Measurements from ENCODE around the gene SEC31B. TPM values are rescaled to one million over a fixed set of nuclear protein-coding genes. Genes with fewer than 3 reads are reported as not detected.
A peak's percentile ranks its signal among the peaks of the same experiment; 100 is the strongest.

The SEC31B gene
- total RNA-seq, 8 experiments from 2014 or later, result 3.0 to 24.0 (median 6.4) TPM

- in situ Hi-C loops (cut with MboI; ENCODE audit: low pct_unique_long_range_greater_than_20kb in 2 of 9, low sequenced_read_pairs in 9 of 9, unreplicated experiment in 9 of 9), result no loop called here
- H3K4me3 ChIP-seq, result no peak overlapping the region
- H3K4me1 ChIP-seq (replicated peaks in 1 of 2), result peaks cover 16% of the 10 kb centered on the region in 2 donors
- no peak for ATAC-seq (replicated peaks in 6 of 8)
- no peak overlapping the region for H3K27ac ChIP-seq
- 0 to 93% (median 39%) methylated on average over 1 to 8 of the region's 8 CpGs; no CpG with 5 or more reads in 2 of the 10 experiments for WGBS, 10 experiments
These were observed 34.3 kb downstream of the SEC31B start for GRCh38 chr10:100485366-100485765.

- H3K4me1 ChIP-seq (replicated peaks in 1 of 2), result peaks cover 16% of the 10 kb centered on the region in 2 donors
- no peak for ATAC-seq (replicated peaks in 6 of 8)
- in situ Hi-C loops (cut with MboI; ENCODE audit: low pct_unique_long_range_greater_than_20kb in 2 of 9, low sequenced_read_pairs in 9 of 9, unreplicated experiment in 9 of 9), result no loop called here
- no peak overlapping the region for H3K27ac ChIP-seq
- 20 to 100% (median 67%) methylated on average over 1 to 4 of the region's 5 CpGs; no CpG with 5 or more reads in 1 of the 10 experiments for WGBS, 10 experiments
- H3K4me3 ChIP-seq, result no peak overlapping the region
These were observed 35.6 kb downstream of the SEC31B start for GRCh38 chr10:100483876-100484666.

- ATAC-seq (replicated peaks in 6 of 8), result peak in 6 of 8 experiments; percentile 1 to 11 (median 7)
- Histone ChIP-seq H3K27ac (no peak overlapping the region), H3K4me3 (peak overlapping the region in 4 of 5 donors; percentile 30 to 36 (median 34)), H3K4me1 (replicated peaks in 1 of 2) (peaks cover 16% of the 10 kb centered on the region in 2 donors)
- in situ Hi-C loops (cut with MboI; ENCODE audit: low pct_unique_long_range_greater_than_20kb in 2 of 9, low sequenced_read_pairs in 9 of 9, unreplicated experiment in 9 of 9), result no loop called here
- 14 to 42% (median 29%) methylated on average over 2 to 5 of the region's 5 CpGs; no CpG with 5 or more reads in 6 of the 10 experiments for WGBS, 10 experiments
These were observed 36.9 kb downstream of the SEC31B start for GRCh38 chr10:100482834-100483185.

GRCh38 chr10:100482181-100482833, 37.4 kb downstream of the SEC31B start:
- in situ Hi-C loops (cut with MboI; ENCODE audit: low pct_unique_long_range_greater_than_20kb in 2 of 9, low sequenced_read_pairs in 9 of 9, unreplicated experiment in 9 of 9), result no loop called here
- H3K4me1 ChIP-seq (replicated peaks in 1 of 2), result peaks cover 16% of the 10 kb centered on the region in 2 donors
- 0 to 3% (median 1%) methylated on average over 6 to 23 of the region's 59 CpGs; no CpG with 5 or more reads in 7 of the 10 experiments for WGBS, 10 experiments
- H3K27ac ChIP-seq, result no peak overlapping the region
- H3K4me3 ChIP-seq, result peak overlapping the region; percentile 25 to 36 (median 33)
- ATAC-seq (replicated peaks in 6 of 8), result peak; percentile 75 to 89 (median 86)

GRCh38 chr10:100481462-100482081, 38.1 kb downstream of the SEC31B start:
- Histone ChIP-seq H3K4me3 (peak overlapping the region; percentile 24 to 36 (median 33)), H3K4me1 (replicated peaks in 1 of 2) (peaks cover 16% of the 10 kb centered on the region in 2 donors), H3K27ac (no peak overlapping the region)
- ATAC-seq (replicated peaks in 6 of 8), result peak; percentile 82 to 93 (median 86)
- in situ Hi-C loops (cut with MboI; ENCODE audit: low pct_unique_long_range_greater_than_20kb in 2 of 9, low sequenced_read_pairs in 9 of 9, unreplicated experiment in 9 of 9), result no loop called here
- 0 to 19% (median 0%) methylated on average over 1 to 8 of the region's 19 CpGs; no CpG with 5 or more reads in 2 of the 10 experiments for WGBS, 10 experiments

- Histone ChIP-seq H3K27ac (no peak overlapping the region), H3K4me3 (no peak overlapping the region), H3K4me1 (replicated peaks in 1 of 2) (peaks cover 3 to 7% of the 10 kb centered on the region in 2 donors)
- 0 to 43% (median 30%) methylated on average over 1 to 2 of the region's 2 CpGs; no CpG with 5 or more reads in 2 of the 10 experiments for WGBS, 10 experiments
- in situ Hi-C loops (cut with MboI; ENCODE audit: low pct_unique_long_range_greater_than_20kb in 2 of 9, low sequenced_read_pairs in 9 of 9, unreplicated experiment in 9 of 9), result no loop called here
- ATAC-seq (replicated peaks in 6 of 8), result no peak
These were observed 39.7 kb downstream of the SEC31B start for GRCh38 chr10:100480002-100480401.

- ATAC-seq (replicated peaks in 6 of 8), result no peak
- H3K27ac ChIP-seq, result no peak overlapping the region
- H3K4me1 ChIP-seq (replicated peaks in 1 of 2), result peaks cover 2 to 6% of the 10 kb centered on the region in 2 donors
- in situ Hi-C loops (cut with MboI; ENCODE audit: low pct_unique_long_range_greater_than_20kb in 2 of 9, low sequenced_read_pairs in 9 of 9, unreplicated experiment in 9 of 9), result no loop called here
- no peak overlapping the region for H3K4me3 ChIP-seq
- WGBS, 10 experiments, result 0 to 83% (median 38%) methylated on average over 1 to 4 of the region's 4 CpGs; no CpG with 5 or more reads in 1 of the 10 experiments
These were observed 40.6 kb downstream of the SEC31B start for GRCh38 chr10:100479037-100479436.

GRCh38 chr10:100477970-100478369, 41.7 kb downstream of the SEC31B start:
- 0 to 56% (median 39%) methylated on average over 3 to 4 of the region's 5 CpGs; no CpG with 5 or more reads in 3 of the 10 experiments for WGBS, 10 experiments
- no peak overlapping the region for H3K4me3 ChIP-seq
- H3K27ac ChIP-seq, result no peak overlapping the region
- in situ Hi-C loops (cut with MboI; ENCODE audit: low pct_unique_long_range_greater_than_20kb in 2 of 9, low sequenced_read_pairs in 9 of 9, unreplicated experiment in 9 of 9), result no loop called here
- ATAC-seq (replicated peaks in 6 of 8), result no peak
- peaks cover 0 to 2% of the 10 kb centered on the region in 2 donors for H3K4me1 ChIP-seq (replicated peaks in 1 of 2)

- no peak overlapping the region for H3K4me3 ChIP-seq
- H3K4me1 ChIP-seq (replicated peaks in 1 of 2), result no peaks in the 10 kb centered on the region
- in situ Hi-C loops (cut with MboI; ENCODE audit: low pct_unique_long_range_greater_than_20kb in 2 of 9, low sequenced_read_pairs in 9 of 9, unreplicated experiment in 9 of 9), result no loop called here
- ATAC-seq (replicated peaks in 6 of 8), result no peak
- no peak overlapping the region for H3K27ac ChIP-seq
- 13 to 100% (median 63%) methylated on average over 1 to 3 of the region's 3 CpGs for WGBS, 10 experiments
These were observed 49.3 kb downstream of the SEC31B start for GRCh38 chr10:100470367-100470766.

GRCh38 chr10:100469756-100470155, 49.9 kb downstream of the SEC31B start:
- no peak overlapping the region for H3K27ac ChIP-seq
- in situ Hi-C loops (cut with MboI; ENCODE audit: low pct_unique_long_range_greater_than_20kb in 2 of 9, low sequenced_read_pairs in 9 of 9, unreplicated experiment in 9 of 9), result no loop called here
- H3K4me3 ChIP-seq, result no peak overlapping the region
- H3K4me1 ChIP-seq (replicated peaks in 1 of 2), result no peaks in the 10 kb centered on the region
- 20 to 100% (median 94%) methylated on average over 1 of the region's 1 CpG; no CpG with 5 or more reads in 4 of the 10 experiments for WGBS, 10 experiments
- no peak for ATAC-seq (replicated peaks in 6 of 8)

GRCh38 chr10:100468978-100469377, 50.7 kb downstream of the SEC31B start:
- ATAC-seq (replicated peaks in 6 of 8), result no peak
- no peak overlapping the region for H3K27ac ChIP-seq
- no peaks in the 10 kb centered on the region for H3K4me1 ChIP-seq (replicated peaks in 1 of 2)
- H3K4me3 ChIP-seq, result no peak overlapping the region
- in situ Hi-C loops (cut with MboI; ENCODE audit: low pct_unique_long_range_greater_than_20kb in 2 of 9, low sequenced_read_pairs in 9 of 9, unreplicated experiment in 9 of 9), result no loop called here

- in situ Hi-C loops (cut with MboI; ENCODE audit: low pct_unique_long_range_greater_than_20kb in 2 of 9, low sequenced_read_pairs in 9 of 9, unreplicated experiment in 9 of 9), result no loop called here
- no peak overlapping the region for H3K4me3 ChIP-seq
- ATAC-seq (replicated peaks in 6 of 8), result peak in 1 of 8 experiments; percentile 30
- no peaks in the 10 kb centered on the region for H3K4me1 ChIP-seq (replicated peaks in 1 of 2)
- WGBS, 10 experiments, result 16 to 100% (median 44%) methylated on average over 1 to 5 of the region's 5 CpGs
- H3K27ac ChIP-seq, result no peak overlapping the region
These were observed 51.3 kb downstream of the SEC31B start for GRCh38 chr10:100468322-100468721.

GRCh38 chr10:100462709-100463108, 57.0 kb downstream of the SEC31B start, which contains the start of gene WNT8B:
WNT8B (plus strand) TSS chr10:100463009; CDS start chr10:100463169, 160 bp downstream.
- ATAC-seq (replicated peaks in 6 of 8), result no peak
- 0 to 70% (median 42%) methylated on average over 1 to 4 of the region's 4 CpGs; no CpG with 5 or more reads in 2 of the 10 experiments for WGBS, 10 experiments
- H3K27ac ChIP-seq, result no peak within 1 kb of the TSS
- in situ Hi-C loops (cut with MboI; ENCODE audit: low pct_unique_long_range_greater_than_20kb in 2 of 9, low sequenced_read_pairs in 9 of 9, unreplicated experiment in 9 of 9), result no loop called here
- H3K4me3 ChIP-seq, result no peak within 1 kb of the TSS
- no peaks in the 10 kb centered on the region for H3K4me1 ChIP-seq (replicated peaks in 1 of 2)

Data from motor neuron (in vitro differentiated cells).